SKM-1 treated with dmso at 0.1 percent for 144 hours (cell line): ENCODE measurements around the gene DRAM2.
A peak's percentile ranks its signal among the peaks of the same experiment; 100 is the strongest.

ENCODE experiments used
- DNase-seq: peaks from one replicate; lab custom pipeline; 2025; ENCODE audit not compliant: unreplicated experiment; lab: John Stamatoyannopoulos, UW

DRAM2 gene

GRCh38 chr1:111139956-111140679 is at the start of gene DRAM2, which contains the start of gene CEPT1:
TSS of gene DRAM2 (minus strand) at chr1:111140093. CDS start at chr1:111131554, 8,539 bp downstream.
TSS of gene CEPT1 (plus strand) at chr1:111140223. CDS start at chr1:111147715, 7,492 bp downstream.
- DNase-seq, result peak; percentile 91

- no peak for DNase-seq
Observed at GRCh38 chr1:111184663-111185062, 44.8 kb upstream of the DRAM2 start.

- no peak for DNase-seq
Observed at GRCh38 chr1:111183308-111184069, 43.6 kb upstream of the DRAM2 start.

DNA sequence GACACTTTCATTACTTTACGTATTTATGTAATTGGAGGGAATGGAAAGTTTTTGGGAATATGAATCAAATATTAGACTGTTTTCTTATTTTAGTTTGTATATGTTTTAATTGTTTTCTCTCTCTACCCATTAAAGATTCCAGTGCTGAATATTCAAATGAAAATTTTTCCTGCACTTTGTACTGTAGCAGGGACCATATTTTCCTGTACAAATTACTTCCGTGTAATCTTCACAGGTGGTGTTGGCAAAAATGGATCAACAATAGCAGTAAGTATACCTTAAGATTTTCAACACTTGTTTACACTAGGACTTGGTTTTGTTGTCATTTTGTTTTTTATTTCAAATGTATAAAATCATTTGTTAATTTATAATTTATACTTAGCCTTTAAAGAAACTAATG is 42.2 kb upstream of the DRAM2 start:
- DNase-seq, result no peak

GRCh38 chr1:111179968-111180533 is 40.2 kb upstream of the DRAM2 start:
- no peak for DNase-seq

DNA sequence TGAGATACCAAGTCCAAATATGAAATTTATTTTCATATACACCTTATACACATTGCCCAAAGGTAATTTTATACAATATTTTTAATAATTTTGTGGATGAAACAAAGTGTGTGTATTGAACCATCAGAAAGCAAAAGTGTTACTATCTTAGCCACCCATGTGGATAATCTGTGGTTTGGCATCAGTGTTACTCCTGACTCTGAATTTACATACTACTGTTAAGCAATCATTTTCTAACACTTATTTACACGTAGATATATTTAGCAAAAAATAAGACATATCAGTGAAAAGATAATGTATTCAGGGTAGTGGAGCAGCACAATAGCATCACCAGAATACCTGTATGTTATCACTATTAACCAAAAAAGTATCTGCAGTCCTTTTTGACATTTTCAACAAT is 36.8 kb upstream of the DRAM2 start:
- no peak for DNase-seq

- no peak for DNase-seq
Observed at GRCh38 chr1:111175349-111175748, 35.5 kb upstream of the DRAM2 start.

GRCh38 chr1:111174070-111174469 is 34.2 kb upstream of the DRAM2 start:
- no peak for DNase-seq

GRCh38 chr1:111172463-111172862 is 32.6 kb upstream of the DRAM2 start:
- no peak for DNase-seq

- no peak for DNase-seq
Observed at GRCh38 chr1:111164151-111164550, 24.3 kb upstream of the DRAM2 start.

DNA sequence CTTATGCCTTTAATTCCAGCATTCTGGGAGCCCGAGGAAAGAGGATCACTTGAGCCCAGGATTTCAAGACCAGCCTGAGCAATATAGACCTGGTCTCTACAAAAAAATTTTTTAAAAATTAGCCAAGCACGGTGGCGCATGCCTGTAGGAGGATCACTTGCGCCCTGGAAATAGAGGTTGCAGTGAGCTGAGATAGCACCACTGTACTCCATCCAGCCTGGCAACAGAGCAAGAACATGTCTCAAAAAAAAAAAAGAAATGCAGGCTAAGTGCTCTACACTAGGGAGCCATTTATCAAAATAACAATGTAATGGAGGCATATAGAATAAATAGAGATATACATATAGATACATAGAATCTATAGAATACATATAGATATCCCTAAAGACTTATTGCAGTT is 23.5 kb upstream of the DRAM2 start:
- no peak for DNase-seq

DNA sequence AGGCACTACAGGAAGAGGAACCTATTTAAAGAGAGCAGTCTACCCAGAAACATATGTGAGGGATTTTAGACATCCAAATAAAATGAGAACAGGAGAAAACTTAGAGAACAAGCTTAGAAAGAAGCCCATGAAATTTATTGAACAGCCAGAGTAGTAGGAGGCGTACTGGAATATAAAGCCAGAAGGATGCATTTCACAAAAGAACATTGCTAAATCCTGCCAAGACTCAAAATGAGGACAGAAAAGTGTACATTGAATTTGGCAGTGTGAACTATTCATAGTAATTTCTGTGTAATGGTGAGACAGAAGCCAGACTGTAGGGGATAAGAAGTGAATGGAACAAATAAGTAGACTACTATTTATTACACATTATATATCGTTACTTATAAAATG is 22.6 kb upstream of the DRAM2 start:
- DNase-seq, result no peak

GRCh38 chr1:111161843-111162487 is 22.1 kb upstream of the DRAM2 start:
- DNase-seq, result no peak

- DNase-seq, result no peak
Observed at GRCh38 chr1:111157431-111157830, 17.5 kb upstream of the DRAM2 start.

- no peak for DNase-seq
Observed at GRCh38 chr1:111154021-111154999, 14.4 kb upstream of the DRAM2 start.

DNA sequence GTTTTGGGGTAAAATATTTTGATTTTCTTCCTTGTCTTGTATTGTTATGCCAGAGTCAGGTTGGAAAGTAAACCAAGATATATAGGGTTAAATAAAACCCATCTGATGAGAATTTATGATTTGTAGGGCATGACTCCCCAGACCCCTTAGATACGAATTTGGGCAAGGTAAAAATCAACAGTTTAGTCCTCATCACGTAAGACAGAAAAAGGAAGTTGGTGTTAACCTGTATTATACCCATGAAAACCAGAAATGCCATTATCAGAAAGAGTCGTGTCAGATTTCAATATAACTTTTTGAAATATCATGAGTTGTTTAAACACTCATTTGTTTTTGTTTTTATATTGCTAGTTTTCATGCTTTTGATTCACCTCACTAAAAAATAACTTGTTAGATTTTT is 11.9 kb upstream of the DRAM2 start:
- DNase-seq, result no peak

DNA sequence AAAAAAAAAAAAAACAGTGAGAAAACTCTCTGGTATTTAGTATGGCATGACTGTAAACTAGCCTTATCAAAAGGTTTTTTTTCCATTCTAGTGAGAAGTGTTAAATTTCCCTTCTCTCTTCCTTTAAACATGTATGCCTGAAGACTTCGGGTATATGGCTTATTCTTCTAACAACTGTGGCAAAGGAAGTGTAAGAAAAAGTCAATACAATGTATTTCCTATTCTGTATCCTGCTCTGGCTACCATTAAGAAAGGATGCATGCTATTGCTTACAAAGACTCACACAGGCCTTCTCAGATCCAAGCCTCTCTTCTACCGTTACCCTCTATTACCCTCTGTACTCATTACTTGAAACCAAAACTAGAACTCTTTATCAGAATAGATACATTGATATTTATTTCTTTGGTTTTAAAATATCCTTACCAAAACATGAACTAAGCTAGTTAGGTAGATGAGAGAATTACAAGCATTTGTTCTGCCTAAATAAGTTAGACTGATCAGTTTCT is 8.5 kb upstream of the DRAM2 start:
- no peak for DNase-seq

DNA sequence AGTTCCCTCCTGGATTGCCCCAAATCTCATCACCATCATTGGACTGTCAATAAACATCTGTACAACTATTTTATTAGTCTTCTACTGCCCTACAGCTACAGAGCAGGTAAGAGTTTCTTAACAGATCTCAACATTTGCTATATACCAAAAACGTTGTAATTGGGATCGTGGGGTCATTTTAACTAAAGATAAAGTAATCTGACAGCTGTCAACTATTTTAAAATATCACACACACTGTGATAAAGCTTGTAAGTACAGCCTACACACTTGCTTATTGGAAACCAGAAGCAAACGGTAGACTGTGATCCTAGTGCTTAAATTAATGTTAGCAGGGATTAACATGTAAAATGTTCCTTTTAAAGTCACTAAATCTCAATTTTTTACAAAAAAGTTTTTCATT is 8.1 kb upstream of the DRAM2 start:
- DNase-seq, result no peak

GRCh38 chr1:111145963-111146768 is 6.3 kb upstream of the DRAM2 start:
- no peak for DNase-seq
